H1 (cell line): ENCODE results near the gene NCKAP1. TPM values are rescaled to one million over a fixed set of nuclear protein-coding genes. Genes with fewer than 3 reads are reported as not detected.

Experiments
- CTCF ChIA-PET: fragments of 300-600 bp; sonication (Branson Sonifier 250); formaldehyde crosslinking; loops from one replicate; lab custom pipeline; 2021; ENCODE audit not compliant: partially characterized antibody; lab: Charles Lee
- POLR2A ChIA-PET: fragments of 300-600 bp; sonication (Branson Sonifier 250); formaldehyde crosslinking; loops from one replicate; lab custom pipeline; 2021; ENCODE audit warnings: inconsistent platforms; ENCODE audit not compliant: partially characterized antibody; lab: Charles Lee
- DNase-seq, 2 experiments: peaks; one replicate each; pipeline versions ENCODE4 v3.0.0 to v3.0.0-alpha.2; 2010 to 2022; ENCODE audit warnings: low spot score in 2 of 2, low read depth in 1 of 2, mixed read lengths in 1 of 2
- FAIRE-seq: peaks from 2 replicates; lab custom pipeline; 2011; peaks lifted over from hg19 to GRCh38; lab: Jason Lieb, UNC
- H2AFZ ChIP-seq: 2 replicates; pipeline ENCODE4 v1.8.1; 2012; ENCODE audit warnings: low read length, inconsistent platforms
- H2AK5ac ChIP-seq: 2 replicates; pipeline ENCODE4 v1.6.1; 2013; ENCODE audit warnings: low read depth, low read length
- H2BK120ac ChIP-seq: replicated peaks from 2 replicates; pipeline ENCODE3; 2013; ENCODE audit warnings: low read depth, low read length, inconsistent platforms
- H2BK12ac ChIP-seq: 2 replicates; pipeline ENCODE4 v1.6.1; 2013; ENCODE audit warnings: low read depth, low read length
- H2BK15ac ChIP-seq: 2 replicates; pipeline ENCODE4 v1.6.1; 2013; ENCODE audit warnings: low read length
- H2BK20ac ChIP-seq: 2 replicates; pipeline ENCODE4 v1.6.1; 2013; ENCODE audit warnings: low read length
- H2BK5ac ChIP-seq: 2 replicates; pipeline ENCODE4 v1.6.1; 2013; ENCODE audit warnings: low read depth, low read length
- H3K14ac ChIP-seq: 2 replicates; pipeline ENCODE4 v1.6.1; 2013; ENCODE audit warnings: inconsistent platforms; ENCODE audit not compliant: insufficient read length
- H3K18ac ChIP-seq: 2 replicates; pipeline ENCODE4 v1.6.1; 2013; ENCODE audit warnings: low read length; ENCODE audit errors: extremely low read depth
- H3K23ac ChIP-seq: 2 replicates; pipeline ENCODE4 v1.6.1; 2013; ENCODE audit warnings: inconsistent platforms; ENCODE audit not compliant: insufficient read length
- H3K23me2 ChIP-seq: 2 replicates; pipeline ENCODE4 v1.6.1; 2013; ENCODE audit warnings: low read depth, low read length
- H3K27ac ChIP-seq: 2 replicates; pipeline ENCODE4 v1.6.1; 2011; ENCODE audit warnings: low read depth, low read length, inconsistent platforms
- H3K27me3 ChIP-seq, 4 experiments: replicated peaks in 1 of 4; 1 replicate in 1 of 4; 2 replicates in 3 of 4; pipeline versions ENCODE4 v1.6.1 to v1.8.1; 2011 to 2013; ENCODE audit warnings: low read length in 3 of 4, mild to moderate bottlenecking in 3 of 4, inconsistent platforms in 2 of 4, mixed read lengths in 2 of 4, moderate library complexity in 1 of 4; ENCODE audit not compliant: control insufficient read depth in 3 of 4, insufficient read depth in 3 of 4; ENCODE audit errors: extremely low read depth in 1 of 4
- H3K36me3 ChIP-seq, 4 experiments: 2 replicates each; pipeline versions ENCODE4 v1.6.1 to v1.8.1; 2011 to 2013; ENCODE audit warnings: mild to moderate bottlenecking in 4 of 4, low read length in 3 of 4, moderate library complexity in 2 of 4, control low read depth in 1 of 4, inconsistent platforms in 1 of 4; ENCODE audit not compliant: insufficient read depth in 4 of 4, control insufficient read depth in 2 of 4
- H3K4ac ChIP-seq: replicated peaks from 2 replicates; pipeline ENCODE3; 2013; ENCODE audit warnings: low read length, low read depth, mixed read lengths, inconsistent platforms; ENCODE audit not compliant: insufficient read length
- H3K4me1 ChIP-seq, 4 experiments: replicated peaks in 1 of 4; 1 replicate in 1 of 4; 2 replicates in 3 of 4; pipeline versions ENCODE4 v1.6.1 to v1.8.1; 2011 to 2013; ENCODE audit warnings: low read length in 3 of 4, inconsistent platforms in 2 of 4, mixed read lengths in 1 of 4; ENCODE audit not compliant: insufficient read depth in 4 of 4, control insufficient read depth in 3 of 4
- H3K4me2 ChIP-seq, 2 experiments: 2 replicates each; pipeline versions ENCODE4 v1.6.1 to v1.8.1; 2011 to 2013; ENCODE audit warnings: low read depth in 2 of 2, low read length in 2 of 2, control low read depth in 1 of 2, inconsistent platforms in 1 of 2, mild to moderate bottlenecking in 1 of 2; ENCODE audit not compliant: insufficient read depth in 1 of 2
- H3K4me3 ChIP-seq, 4 experiments: fragments of 200-600, 300-600 bp in 1 of 4; sonication (generic), shearing (Covaris generic), sonication (Bioruptor Twin) in 1 of 4; 2 replicates each; pipeline versions ENCODE4 v1.5.1 to v1.8.1; 2011 to 2016; ENCODE audit warnings: low read length in 4 of 4, low read depth in 3 of 4, control low read depth in 2 of 4, inconsistent platforms in 2 of 4, mild to moderate bottlenecking in 2 of 4, mixed read lengths in 1 of 4, moderate library complexity in 1 of 4; ENCODE audit not compliant: insufficient read depth in 2 of 4; ENCODE audit errors: extremely low read depth in 1 of 4
- H3K56ac ChIP-seq: replicated peaks from 2 replicates; pipeline ENCODE3; 2013; ENCODE audit warnings: low read depth, mild to moderate bottlenecking, mixed read lengths, low read length, inconsistent platforms; ENCODE audit not compliant: insufficient read length
- H3K79me1 ChIP-seq: 2 replicates; pipeline ENCODE4 v1.6.1; 2013; ENCODE audit warnings: low read depth, low read length, control low read depth
- H3K79me2 ChIP-seq, 2 experiments: 2 replicates each; pipeline versions ENCODE4 v1.6.1 to v1.8.1; 2012 to 2013; ENCODE audit warnings: low read length in 2 of 2, mild to moderate bottlenecking in 2 of 2, inconsistent platforms in 1 of 2; ENCODE audit not compliant: insufficient read depth in 2 of 2, control insufficient read depth in 1 of 2
- H3K9ac ChIP-seq, 4 experiments: replicated peaks in 1 of 4; 1 replicate in 1 of 4; 2 replicates in 3 of 4; pipeline versions ENCODE4 v1.6.1 to v1.8.1; 2011 to 2013; ENCODE audit warnings: low read depth in 3 of 4, low read length in 3 of 4, control low read depth in 2 of 4, mild to moderate bottlenecking in 2 of 4, moderate library complexity in 2 of 4, inconsistent platforms in 1 of 4; ENCODE audit errors: extremely low read depth in 1 of 4
- H3K9me3 ChIP-seq, 2 experiments: 2 replicates each; pipeline versions ENCODE4 v1.6.1 to v1.8.1; 2012 to 2013; ENCODE audit warnings: mild to moderate bottlenecking in 2 of 2, moderate library complexity in 2 of 2, control low read depth in 1 of 2, inconsistent platforms in 1 of 2, low read depth in 1 of 2, low read length in 1 of 2, mixed read lengths in 1 of 2; ENCODE audit not compliant: insufficient read depth in 2 of 2
- H4K20me1 ChIP-seq, 2 experiments: replicated peaks in 1 of 2; 2 replicates each; pipeline versions ENCODE3 to v1.8.1; 2011 to 2013; ENCODE audit warnings: inconsistent platforms in 2 of 2, low read length in 2 of 2, mild to moderate bottlenecking in 1 of 2; ENCODE audit not compliant: insufficient read depth in 2 of 2, control insufficient read depth in 1 of 2
- H4K5ac ChIP-seq: 2 replicates; pipeline ENCODE4 v1.6.1; 2013; ENCODE audit warnings: low read length, low read depth, mixed read lengths, inconsistent platforms; ENCODE audit not compliant: insufficient read length
- H4K8ac ChIP-seq: 2 replicates; pipeline ENCODE4 v1.8.0; 2013; ENCODE audit warnings: mild to moderate bottlenecking, moderate library complexity, low read length, inconsistent platforms; ENCODE audit not compliant: insufficient read depth; ENCODE audit errors: extremely low read depth
- H4K91ac ChIP-seq: replicated peaks from 2 replicates; pipeline ENCODE3; 2013; ENCODE audit warnings: low read length, mixed read lengths, inconsistent platforms; ENCODE audit not compliant: insufficient read length
- BACH1 ChIP-seq: IDR thresholded peaks from 2 replicates; pipeline ENCODE4 v1.6.1; 2012; ENCODE audit warnings: low read length, improper control_type of control experiment
- BCL11A ChIP-seq, 2 experiments: IDR thresholded peaks; one replicate each; pipeline ENCODE4 v1.6.1; 2011; ENCODE audit warnings: low read depth in 2 of 2, low read length in 2 of 2, mild to moderate bottlenecking in 2 of 2
- CEBPB ChIP-seq: IDR thresholded peaks from 2 replicates; pipeline ENCODE4 v1.6.1; 2012; ENCODE audit warnings: low read depth, low read length
- CTBP2 ChIP-seq: IDR thresholded peaks from 2 replicates; pipeline ENCODE4 v1.7.0; 2011; ENCODE audit warnings: borderline replicate concordance, mild to moderate bottlenecking, moderate library complexity, mixed read lengths, low read length; ENCODE audit not compliant: insufficient read depth, insufficient read length
- EGR1 ChIP-seq: IDR thresholded peaks from 2 replicates; pipeline ENCODE4 v1.6.1; 2011; ENCODE audit warnings: low read depth, low read length, borderline replicate concordance
- JUND ChIP-seq: IDR thresholded peaks from 2 replicates; pipeline ENCODE4 v1.6.1; 2011; ENCODE audit warnings: mild to moderate bottlenecking, improper control_type of control experiment, low read length
- MAFK ChIP-seq: IDR thresholded peaks from 2 replicates; pipeline ENCODE4 v1.6.1; 2012; ENCODE audit warnings: low read depth, mild to moderate bottlenecking, improper control_type of control experiment, low read length
- NANOG ChIP-seq: IDR thresholded peaks from 2 replicates; pipeline ENCODE4 v1.6.1; 2011; ENCODE audit warnings: low read length, low read depth, mild to moderate bottlenecking, inconsistent platforms; ENCODE audit not compliant: insufficient read depth, poor library complexity, severe bottlenecking
- PHF8 ChIP-seq: fragments of 200-600 bp; sonication (generic); conservative IDR thresholded peaks from 2 replicates; pipeline ENCODE4 v1.7.1; 2012; ENCODE audit warnings: low read depth, mild to moderate bottlenecking, inconsistent platforms, low read length, moderate library complexity
- RAD21 ChIP-seq, 2 experiments: IDR thresholded peaks in 1 of 2; conservative IDR thresholded peaks in 1 of 2; 2 replicates each; pipeline ENCODE4 v1.6.1; 2011; ENCODE audit warnings: low read depth in 2 of 2, low read length in 2 of 2, improper control_type of control experiment in 1 of 2, inconsistent platforms in 1 of 2, mild to moderate bottlenecking in 1 of 2, moderate library complexity in 1 of 2
- RFX5 ChIP-seq: IDR thresholded peaks from 2 replicates; pipeline ENCODE4 v1.6.1; 2011; ENCODE audit warnings: low read depth, low read length, improper control_type of control experiment, borderline replicate concordance
- SUZ12 ChIP-seq: fragments of 200-600 bp; sonication (generic); IDR thresholded peaks from 2 replicates; pipeline ENCODE4 v1.6.1; 2012; ENCODE audit warnings: mild to moderate bottlenecking, inconsistent platforms, low read length, moderate library complexity, mixed read lengths
- TAF1 ChIP-seq: IDR thresholded peaks from 2 replicates; pipeline ENCODE4 v1.6.1; 2011; ENCODE audit warnings: mild to moderate bottlenecking, low read depth, low read length
- TCF12 ChIP-seq: IDR thresholded peaks from 2 replicates; pipeline ENCODE4 v1.6.1; 2011; ENCODE audit warnings: low read depth, mild to moderate bottlenecking, low read length
- WGBS, 2 experiments: shearing (Covaris generic) in 1 of 2; methylation state at CpG; one replicate each; pipeline versions ENCODE4 v1.1.6 to v1.1.7; 2013 to 2015; ENCODE audit warnings: low lambda C conversion rate in 2 of 2, mixed read lengths in 2 of 2, inconsistent platforms in 1 of 2, low coverage in 1 of 2, missing lambda C conversion rate in 1 of 2; ENCODE audit not compliant: insufficient replicate concordance in 2 of 2, insufficient coverage in 1 of 2, insufficient read length in 1 of 2; ENCODE audit errors: extremely low coverage in 1 of 2, missing lambda C conversion rate in 1 of 2; 5-methylcytosine and 5-hydroxymethylcytosine counted together
- polyA plus RNA-seq, 7 experiments: library from polyadenylated mRNA; depleted of rRNA in 3 of 7; stranded (reverse) in 5 of 7; unstranded in 2 of 7; fragments of >200 nt in 5 of 7; fragments of 200-250 nt in 2 of 7; gene quantifications; 1 replicate in 5 of 7; 2 replicates in 1 of 7; 4 replicates in 1 of 7; pipeline versions ENCODE4 v1.2.1 to v1.2.3, GENCODE V29; 2011 to 2013; ENCODE audit warnings: missing spikeins in 2 of 7, mixed read lengths in 2 of 7
- total RNA-seq: library from RNA; stranded (reverse); fragmentation: NEBNext Ultra II Directional; extraction: Animal tissue kit (Norgen Biotek cat#: 25700); gene quantifications from 2 replicates; pipeline ENCODE4 v1.2.1, GENCODE V29; 2021

NCKAP1 gene
- total and polyA plus RNA-seq, 2 of the 8 experiments (the other 6 are each of a cell fraction or from before 2014, with no cell fraction given) = 90.8 to 173 TPM

DNA sequence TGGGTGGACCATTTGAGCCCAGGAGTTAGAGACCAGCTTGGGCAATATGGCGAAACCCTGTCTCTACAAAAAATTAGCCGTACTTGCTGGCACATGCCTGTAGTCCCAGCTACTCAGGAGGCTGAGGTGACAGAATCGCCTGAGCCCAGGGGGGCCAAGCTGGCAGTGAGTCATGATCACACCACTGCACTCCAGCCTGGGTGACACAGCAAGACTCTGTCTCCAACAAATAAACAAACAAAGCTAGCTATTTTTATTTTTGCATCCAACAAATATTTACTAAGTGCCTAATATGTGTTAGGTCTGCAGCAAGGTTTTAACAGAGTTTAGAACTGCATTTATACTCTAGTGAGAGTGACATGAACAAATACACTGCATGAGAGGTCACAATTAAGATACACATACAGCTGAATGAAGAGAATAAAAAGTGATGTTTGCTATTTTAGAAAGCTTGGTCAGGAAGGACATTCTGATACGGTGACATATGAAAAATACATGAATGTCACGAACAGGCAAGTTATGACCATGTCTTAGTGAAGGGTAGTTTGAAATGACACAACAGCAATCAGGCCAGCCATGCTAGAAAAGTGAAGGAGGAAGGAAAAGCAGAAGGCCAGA lies 88.6 kb downstream of the NCKAP1 start:
- no peak for DNase-seq
- H2BK120ac ChIP-seq = no peak overlapping the region
- POLR2A ChIA-PET = no interaction called here

More for the DNA sequence above, 88.6 kb downstream of the NCKAP1 start:
- Histone ChIP-seq H2BK12ac (no peak overlapping the region), H3K9me3 (no peaks in the 10 kb centered on the region), H3K4me3 (no peak overlapping the region), H3K27me3 (no peaks in the 10 kb centered on the region), H3K18ac (no peak overlapping the region), H4K20me1 (no peaks in the 10 kb centered on the region), H3K23me2 (no peaks in the 10 kb centered on the region), H3K4ac (no peak overlapping the region), H3K9ac (no peak overlapping the region), H3K56ac (no peak overlapping the region), H3K23ac (no peak overlapping the region), H3K4me1 (no peaks in the 10 kb centered on the region), H2BK20ac (no peak overlapping the region), H2AFZ (no peak overlapping the region), H2BK5ac (no peak overlapping the region), H3K79me2 (no peaks in the 10 kb centered on the region), H3K14ac (no peak overlapping the region), H4K91ac (no peak overlapping the region), H2BK15ac (no peak overlapping the region), H2AK5ac (no peak overlapping the region), H3K4me2 (no peak overlapping the region), H3K27ac (no peak overlapping the region), H3K36me3 (peaks cover 0 to 61% (median 16%) of the 10 kb centered on the region in 4 experiments; a peak in 5 of 8 replicates), H4K8ac (no peak overlapping the region; the same call in 1 of the 2 replicates), H3K79me1 (0 out of 2 replicates have a peak, but pooled peaks cover 2% of the 10 kb centered on the region), H4K5ac (no peak overlapping the region)
- no peak for TF ChIP-seq CEBPB
- TF ChIP-seq BCL11A (IDR thresholded peaks at IDR 0.05; ENCODE audit: low read depth in 2 of 2, low read length in 2 of 2) = no peak
- TF ChIP-seq NANOG = no peak
- TF ChIP-seq PHF8 = no peak
- TF ChIP-seq TAF1 = no peak
- no peak for TF ChIP-seq BACH1
- TF ChIP-seq MAFK = no peak
- TF ChIP-seq SUZ12 = no peak
- no peak for TF ChIP-seq RAD21 (IDR thresholded peaks at IDR 0.05 in 1 of 2, conservative IDR thresholded peaks at IDR 0.05 in 1 of 2; ENCODE audit: low read depth in 2 of 2, low read length in 2 of 2)
- TF ChIP-seq TCF12 = no peak
- no peak for TF ChIP-seq CTBP2
- TF ChIP-seq RFX5 = no peak
- TF ChIP-seq JUND = no peak
- TF ChIP-seq EGR1 = no peak
- CTCF ChIA-PET = interaction anchor here (0.8 to 2.0 kb wide), 7 partner anchors 9 to 187 kb away, joined by 3 to 7 read pairs (median 5); no protein-coding TSS in a partner anchor
- WGBS, 2 experiments = 91% methylated on average over 5 of the region's 5 CpGs; no CpG with 5 or more reads in 1 of the 2 experiments
- FAIRE-seq = no peak
